22Rv1 (cell line): Measurements from ENCODE around the gene RBBP9.

Experiments used
- ZFX ChIP-seq: fragments of 450-650 bp; IDR thresholded peaks from 2 replicates; pipeline ENCODE4 v1.6.1; 2017; ENCODE audit warnings: antibody characterized with exemption, borderline replicate concordance
- TF ChIP-seq, protein P1 (sequence below): fragments of 450-650 bp; IDR thresholded peaks from 2 replicates; pipeline ENCODE4 v1.5.1; 2017; ENCODE audit warnings: mild to moderate bottlenecking

DNA sequence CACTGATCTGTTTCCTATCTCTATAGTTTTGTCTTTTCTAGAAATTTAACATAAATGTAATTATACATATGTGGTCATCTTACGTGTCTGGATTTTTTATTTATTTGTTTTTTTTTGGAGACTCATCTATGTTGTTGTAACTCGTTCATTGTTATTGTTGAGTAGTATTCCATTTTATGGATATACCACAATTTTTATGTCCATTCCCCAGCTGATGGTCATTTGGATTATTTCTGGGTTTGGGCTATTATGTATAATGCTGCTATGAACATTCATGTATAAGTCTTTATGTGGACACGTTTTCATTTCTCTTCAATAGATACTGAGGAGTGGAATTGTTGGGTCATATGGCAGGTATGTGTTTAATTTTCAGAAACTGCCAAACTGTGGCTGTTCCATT lies 40.4 kb downstream of the RBBP9 start:
- TF ChIP-seq, protein P1, sequence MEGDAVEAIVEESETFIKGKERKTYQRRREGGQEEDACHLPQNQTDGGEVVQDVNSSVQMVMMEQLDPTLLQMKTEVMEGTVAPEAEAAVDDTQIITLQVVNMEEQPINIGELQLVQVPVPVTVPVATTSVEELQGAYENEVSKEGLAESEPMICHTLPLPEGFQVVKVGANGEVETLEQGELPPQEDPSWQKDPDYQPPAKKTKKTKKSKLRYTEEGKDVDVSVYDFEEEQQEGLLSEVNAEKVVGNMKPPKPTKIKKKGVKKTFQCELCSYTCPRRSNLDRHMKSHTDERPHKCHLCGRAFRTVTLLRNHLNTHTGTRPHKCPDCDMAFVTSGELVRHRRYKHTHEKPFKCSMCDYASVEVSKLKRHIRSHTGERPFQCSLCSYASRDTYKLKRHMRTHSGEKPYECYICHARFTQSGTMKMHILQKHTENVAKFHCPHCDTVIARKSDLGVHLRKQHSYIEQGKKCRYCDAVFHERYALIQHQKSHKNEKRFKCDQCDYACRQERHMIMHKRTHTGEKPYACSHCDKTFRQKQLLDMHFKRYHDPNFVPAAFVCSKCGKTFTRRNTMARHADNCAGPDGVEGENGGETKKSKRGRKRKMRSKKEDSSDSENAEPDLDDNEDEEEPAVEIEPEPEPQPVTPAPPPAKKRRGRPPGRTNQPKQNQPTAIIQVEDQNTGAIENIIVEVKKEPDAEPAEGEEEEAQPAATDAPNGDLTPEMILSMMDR, result no peak
- no peak for TF ChIP-seq ZFX
